ENCODE data around the gene WASL. TPM values are rescaled to one million over a fixed set of nuclear protein-coding genes. Genes with fewer than 3 reads are reported as not detected.

The WASL gene
- total RNA-seq, 1 experiment from 2014 or later, result 39.3 TPM

DNA sequence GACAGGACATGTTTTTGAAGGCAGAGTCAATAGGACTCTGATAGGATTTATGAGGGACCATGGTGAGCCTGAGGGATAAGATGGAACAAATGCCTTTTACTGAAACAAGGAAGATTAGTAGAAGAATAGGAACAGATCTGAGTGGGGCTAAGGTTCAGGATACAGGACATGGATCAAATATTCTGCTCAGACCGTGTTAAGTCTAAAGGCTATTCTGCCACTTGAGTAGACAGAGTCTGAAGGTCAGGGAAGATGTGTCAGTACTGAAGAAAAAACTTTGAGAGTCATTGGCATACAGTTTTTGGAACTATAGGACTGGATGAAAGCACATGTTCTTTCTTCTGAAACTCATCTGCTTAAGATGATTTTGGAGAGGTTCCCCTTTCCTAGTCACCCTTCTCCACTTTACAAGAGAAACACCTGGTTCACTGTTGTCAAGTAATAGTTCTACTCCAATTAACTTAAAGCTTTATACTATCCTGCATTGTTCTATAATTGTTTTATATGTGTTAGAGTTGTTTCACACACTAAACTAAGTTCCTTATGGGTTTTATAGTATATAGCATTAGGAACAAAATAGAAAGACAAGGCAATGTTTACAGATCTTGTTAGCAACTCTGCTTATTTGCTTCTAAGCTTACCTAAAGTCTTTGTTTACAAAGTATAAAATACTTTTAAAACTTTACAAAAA is 43.4 kb downstream of the WASL start:
- no peak overlapping the region for H3K4me3 Mint-ChIP-seq
- no peaks in the 10 kb centered on the region for H3K27me3 Mint-ChIP-seq (ENCODE audit: low read depth)
- H4K20me1 ChIP-seq (ENCODE audit: control insufficient read depth, insufficient read depth, insufficient read length), result no peaks in the 10 kb centered on the region
- no peaks in the 10 kb centered on the region for H3K9me3 Mint-ChIP-seq
- H2BK20ac ChIP-seq (ENCODE audit: low read depth, low read length, poor library complexity, severe bottlenecking), result no peak overlapping the region
- H2BK15ac ChIP-seq (ENCODE audit: low read depth, low read length), result no peak overlapping the region
- H2AFZ ChIP-seq (ENCODE audit: low read length), result no peak overlapping the region
- H3K79me2 ChIP-seq (ENCODE audit: insufficient read depth, low read length), result no peaks in the 10 kb centered on the region
- no peak overlapping the region for H3K23ac ChIP-seq (ENCODE audit: insufficient read length, low read depth, low read length)
- H3K4me2 ChIP-seq (ENCODE audit: insufficient read depth, insufficient read length, low read length), result no peak overlapping the region
- no peak overlapping the region for H2AK5ac ChIP-seq (ENCODE audit: insufficient read length, low read length)
- no peak for TF ChIP-seq CTCF (conservative IDR thresholded peaks at IDR 0.05)
- no peaks in the 10 kb centered on the region for H3K4me1 ChIP-seq (ENCODE audit: insufficient read depth, low read length)
- H3K14ac ChIP-seq (ENCODE audit: insufficient read depth, low read length), result no peak overlapping the region
- no peak overlapping the region for H4K5ac ChIP-seq (ENCODE audit: insufficient read length, low read depth, low read length)
- H3K79me1 ChIP-seq (ENCODE audit: insufficient read depth, low read depth, low read length, poor library complexity, severe bottlenecking), result no peaks in the 10 kb centered on the region
- no peak overlapping the region for H2BK120ac ChIP-seq (ENCODE audit: low read depth, low read length, poor library complexity, severe bottlenecking)
- H3K27me3 ChIP-seq (ENCODE audit: insufficient read depth, low read length), result no peaks in the 10 kb centered on the region
- peaks cover 1 to 2% of the 10 kb centered on the region in 2 experiments; a peak in 2 of 4 replicates for H3K4me1 Mint-ChIP-seq
- no peak overlapping the region for H3T11ph ChIP-seq (ENCODE audit: low read length)
- H3K27ac ChIP-seq (ENCODE audit: insufficient read length, low read depth, low read length), result no peak overlapping the region
- no peak overlapping the region for H3K9ac ChIP-seq (ENCODE audit: extremely low read depth, insufficient read length, low read length)
- no peak overlapping the region for H3K4ac ChIP-seq (ENCODE audit: low read depth, low read length)
- no peak overlapping the region for H4K8ac ChIP-seq (replicated peaks; ENCODE audit: insufficient read length, low read depth, low read length)
- no CpG with 5 or more reads among the region's 1 CpG for WGBS (ENCODE audit: extremely low coverage, insufficient read length, low lambda C conversion rate)
- no peak overlapping the region for H2BK5ac ChIP-seq (ENCODE audit: insufficient read length, low read length)
- no peaks in the 10 kb centered on the region for H3K9me3 ChIP-seq (ENCODE audit: control insufficient read depth, low read depth, low read length)
- H3K18ac ChIP-seq (ENCODE audit: insufficient read length, low read depth, low read length), result no peak overlapping the region
- H3K27ac Mint-ChIP-seq, result no peak overlapping the region
- no peaks in the 10 kb centered on the region for H3K23me2 ChIP-seq (ENCODE audit: insufficient read length, low read depth, low read length, poor library complexity, severe bottlenecking)
- no peak overlapping the region for H4K91ac ChIP-seq (ENCODE audit: insufficient read length, low read depth, low read length)
- no peak for DNase-seq
- no peak overlapping the region for H3K56ac ChIP-seq (ENCODE audit: insufficient read length, low read depth, low read length)
- H3K36me3 Mint-ChIP-seq (ENCODE audit: insufficient read depth in 1 of 3, low read depth in 3 of 3), result peaks cover 8 to 42% (median 40%) of the 10 kb centered on the region in 3 experiments; a peak in 6 of 7 replicates
- H2BK12ac ChIP-seq (ENCODE audit: insufficient read length, low read depth, low read length), result no peak overlapping the region
